Measurements from ENCODE around the gene HIPK2.

The HIPK2 gene

GRCh38 chr7:139727151-139727705 lies 50.6 kb downstream of the HIPK2 start:
- no peak overlapping the region for H3K4me3 ChIP-seq (ENCODE audit: low read length in 2 of 2)
- H3K27ac ChIP-seq (ENCODE audit: low read depth in 2 of 2, low read length in 2 of 2) = peak overlapping the region in 1 of 2 donors; percentile 67
- no peaks in the 10 kb centered on the region for H3K9me3 ChIP-seq (ENCODE audit: control insufficient read depth in 2 of 2, low read length in 2 of 2)
- H3K4me1 ChIP-seq (ENCODE audit: control insufficient read depth in 2 of 2, insufficient read depth in 2 of 2, low read length in 2 of 2) = peaks cover 23 to 27% of the 10 kb centered on the region in 2 donors
- peaks cover 0 to 4% of the 10 kb centered on the region in 2 donors for H3K36me3 ChIP-seq (ENCODE audit: control insufficient read depth in 2 of 2, insufficient read depth in 2 of 2, low read length in 2 of 2)
- H3K27me3 ChIP-seq (ENCODE audit: control insufficient read depth in 2 of 2, insufficient read depth in 2 of 2, low read length in 2 of 2) = no peaks in the 10 kb centered on the region
- H3K9ac ChIP-seq (ENCODE audit: low read depth in 1 of 2, low read length in 2 of 2) = no peak overlapping the region

- peaks cover 23 to 27% of the 10 kb centered on the region in 2 donors for H3K4me1 ChIP-seq (ENCODE audit: control insufficient read depth in 2 of 2, insufficient read depth in 2 of 2, low read length in 2 of 2)
- peak overlapping the region; percentile 25 to 67 for H3K27ac ChIP-seq (ENCODE audit: low read depth in 2 of 2, low read length in 2 of 2)
- no peak overlapping the region for H3K4me3 ChIP-seq (ENCODE audit: low read length in 2 of 2)
- H3K9me3 ChIP-seq (ENCODE audit: control insufficient read depth in 2 of 2, low read length in 2 of 2) = no peaks in the 10 kb centered on the region
- no peaks in the 10 kb centered on the region for H3K27me3 ChIP-seq (ENCODE audit: control insufficient read depth in 2 of 2, insufficient read depth in 2 of 2, low read length in 2 of 2)
- no peak overlapping the region for H3K9ac ChIP-seq (ENCODE audit: low read depth in 1 of 2, low read length in 2 of 2)
- peaks cover 0 to 4% of the 10 kb centered on the region in 2 donors for H3K36me3 ChIP-seq (ENCODE audit: control insufficient read depth in 2 of 2, insufficient read depth in 2 of 2, low read length in 2 of 2)
These were observed 51.3 kb downstream of the HIPK2 start for GRCh38 chr7:139726485-139726869.

- H3K4me1 ChIP-seq (ENCODE audit: control insufficient read depth in 2 of 2, insufficient read depth in 2 of 2, low read length in 2 of 2) = peaks cover 25 to 31% of the 10 kb centered on the region in 2 donors
- peaks cover 0 to 4% of the 10 kb centered on the region in 2 donors for H3K36me3 ChIP-seq (ENCODE audit: control insufficient read depth in 2 of 2, insufficient read depth in 2 of 2, low read length in 2 of 2)
- H3K9me3 ChIP-seq (ENCODE audit: control insufficient read depth in 2 of 2, low read length in 2 of 2) = no peaks in the 10 kb centered on the region
- H3K27ac ChIP-seq (ENCODE audit: low read depth in 2 of 2, low read length in 2 of 2) = peak overlapping the region; percentile 38 to 67
- H3K4me3 ChIP-seq (ENCODE audit: low read length in 2 of 2) = peak overlapping the region in 1 of 2 donors; percentile 34
- H3K9ac ChIP-seq (ENCODE audit: low read depth in 1 of 2, low read length in 2 of 2) = no peak overlapping the region
- H3K27me3 ChIP-seq (ENCODE audit: control insufficient read depth in 2 of 2, insufficient read depth in 2 of 2, low read length in 2 of 2) = no peaks in the 10 kb centered on the region
These were observed 51.8 kb downstream of the HIPK2 start for GRCh38 chr7:139725858-139726484.

- Histone ChIP-seq H3K9me3 (ENCODE audit: control insufficient read depth in 2 of 2, low read length in 2 of 2) (no peaks in the 10 kb centered on the region), H3K4me3 (ENCODE audit: low read length in 2 of 2) (no peak overlapping the region), H3K4me1 (ENCODE audit: control insufficient read depth in 2 of 2, insufficient read depth in 2 of 2, low read length in 2 of 2) (peaks cover 27 to 36% of the 10 kb centered on the region in 2 donors), H3K36me3 (ENCODE audit: control insufficient read depth in 2 of 2, insufficient read depth in 2 of 2, low read length in 2 of 2) (peaks cover 0 to 4% of the 10 kb centered on the region in 2 donors), H3K27ac (ENCODE audit: low read depth in 2 of 2, low read length in 2 of 2) (peak overlapping the region; percentile 38 to 67), H3K27me3 (ENCODE audit: control insufficient read depth in 2 of 2, insufficient read depth in 2 of 2, low read length in 2 of 2) (no peaks in the 10 kb centered on the region), H3K9ac (ENCODE audit: low read depth in 1 of 2, low read length in 2 of 2) (peak overlapping the region in 1 of 2 donors; percentile 15)
These were observed 52.7 kb downstream of the HIPK2 start for GRCh38 chr7:139725077-139725476.

- H3K36me3 ChIP-seq (ENCODE audit: control insufficient read depth in 2 of 2, insufficient read depth in 2 of 2, low read length in 2 of 2) = no peaks in the 10 kb centered on the region
- no peak overlapping the region for H3K27ac ChIP-seq (ENCODE audit: low read depth in 2 of 2, low read length in 2 of 2)
- no peak overlapping the region for H3K9ac ChIP-seq (ENCODE audit: low read depth in 1 of 2, low read length in 2 of 2)
- no peaks in the 10 kb centered on the region for H3K9me3 ChIP-seq (ENCODE audit: control insufficient read depth in 2 of 2, low read length in 2 of 2)
- no peaks in the 10 kb centered on the region for H3K27me3 ChIP-seq (ENCODE audit: control insufficient read depth in 2 of 2, insufficient read depth in 2 of 2, low read length in 2 of 2)
- H3K4me3 ChIP-seq (ENCODE audit: low read length in 2 of 2) = no peak overlapping the region
- H3K4me1 ChIP-seq (ENCODE audit: control insufficient read depth in 2 of 2, insufficient read depth in 2 of 2, low read length in 2 of 2) = peaks cover 27 to 37% of the 10 kb centered on the region in 2 donors
These were observed 55.2 kb downstream of the HIPK2 start for GRCh38 chr7:139722604-139723003.

- Histone ChIP-seq H3K36me3 (ENCODE audit: control insufficient read depth in 2 of 2, insufficient read depth in 2 of 2, low read length in 2 of 2) (peaks cover under 1 to 1% of the 10 kb centered on the region in 2 donors), H3K27me3 (ENCODE audit: control insufficient read depth in 2 of 2, insufficient read depth in 2 of 2, low read length in 2 of 2) (no peaks in the 10 kb centered on the region), H3K27ac (ENCODE audit: low read depth in 2 of 2, low read length in 2 of 2) (peak overlapping the region; percentile 62 to 67), H3K9ac (ENCODE audit: low read depth in 1 of 2, low read length in 2 of 2) (no peak overlapping the region), H3K9me3 (ENCODE audit: control insufficient read depth in 2 of 2, low read length in 2 of 2) (no peaks in the 10 kb centered on the region), H3K4me3 (ENCODE audit: low read length in 2 of 2) (peak overlapping the region in 1 of 2 donors; percentile 26), H3K4me1 (ENCODE audit: control insufficient read depth in 2 of 2, insufficient read depth in 2 of 2, low read length in 2 of 2) (peaks cover 22 to 33% of the 10 kb centered on the region in 2 donors)
These were observed 56.0 kb downstream of the HIPK2 start for GRCh38 chr7:139721821-139722220.

- Histone ChIP-seq H3K4me1 (ENCODE audit: control insufficient read depth in 2 of 2, insufficient read depth in 2 of 2, low read length in 2 of 2) (peaks cover 22 to 33% of the 10 kb centered on the region in 2 donors), H3K9ac (ENCODE audit: low read depth in 1 of 2, low read length in 2 of 2) (no peak overlapping the region), H3K27ac (ENCODE audit: low read depth in 2 of 2, low read length in 2 of 2) (peak overlapping the region; percentile 62 to 67)
These were observed 56.4 kb downstream of the HIPK2 start for GRCh38 chr7:139721417-139721816.

GRCh38 chr7:139720705-139721231 lies 57.0 kb downstream of the HIPK2 start:
- Histone ChIP-seq H3K4me3 (ENCODE audit: low read length in 2 of 2) (peak overlapping the region in 1 of 2 donors; percentile 14), H3K27me3 (ENCODE audit: control insufficient read depth in 2 of 2, insufficient read depth in 2 of 2, low read length in 2 of 2) (no peaks in the 10 kb centered on the region), H3K9me3 (ENCODE audit: control insufficient read depth in 2 of 2, low read length in 2 of 2) (no peaks in the 10 kb centered on the region), H3K9ac (ENCODE audit: low read depth in 1 of 2, low read length in 2 of 2) (peak overlapping the region in 1 of 2 donors; percentile 18), H3K4me1 (ENCODE audit: control insufficient read depth in 2 of 2, insufficient read depth in 2 of 2, low read length in 2 of 2) (peaks cover 18 to 33% of the 10 kb centered on the region in 2 donors), H3K27ac (ENCODE audit: low read depth in 2 of 2, low read length in 2 of 2) (peak overlapping the region; percentile 62 to 67), H3K36me3 (ENCODE audit: control insufficient read depth in 2 of 2, insufficient read depth in 2 of 2, low read length in 2 of 2) (peaks cover 11 to 12% of the 10 kb centered on the region in 2 donors)

More at GRCh38 chr7:139721417-139721816, 56.4 kb downstream of the HIPK2 start:
- Histone ChIP-seq H3K36me3 (ENCODE audit: control insufficient read depth in 2 of 2, insufficient read depth in 2 of 2, low read length in 2 of 2) (peaks cover 4 to 5% of the 10 kb centered on the region in 2 donors), H3K9me3 (ENCODE audit: control insufficient read depth in 2 of 2, low read length in 2 of 2) (no peaks in the 10 kb centered on the region), H3K4me3 (ENCODE audit: low read length in 2 of 2) (peak overlapping the region in 1 of 2 donors; percentile 26), H3K27me3 (ENCODE audit: control insufficient read depth in 2 of 2, insufficient read depth in 2 of 2, low read length in 2 of 2) (no peaks in the 10 kb centered on the region)

- Histone ChIP-seq H3K9ac (ENCODE audit: low read depth in 1 of 2, low read length in 2 of 2) (no peak overlapping the region), H3K4me1 (ENCODE audit: control insufficient read depth in 2 of 2, insufficient read depth in 2 of 2, low read length in 2 of 2) (peaks cover 17 to 28% of the 10 kb centered on the region in 2 donors), H3K27ac (ENCODE audit: low read depth in 2 of 2, low read length in 2 of 2) (peak overlapping the region in 1 of 2 donors; percentile 62), H3K27me3 (ENCODE audit: control insufficient read depth in 2 of 2, insufficient read depth in 2 of 2, low read length in 2 of 2) (no peaks in the 10 kb centered on the region), H3K4me3 (ENCODE audit: low read length in 2 of 2) (no peak overlapping the region), H3K9me3 (ENCODE audit: control insufficient read depth in 2 of 2, low read length in 2 of 2) (no peaks in the 10 kb centered on the region), H3K36me3 (ENCODE audit: control insufficient read depth in 2 of 2, insufficient read depth in 2 of 2, low read length in 2 of 2) (peaks cover 17% of the 10 kb centered on the region in 2 donors)
These were observed 57.6 kb downstream of the HIPK2 start for GRCh38 chr7:139720186-139720585.

GRCh38 chr7:139718859-139719258 lies 58.9 kb downstream of the HIPK2 start:
- Histone ChIP-seq H3K27me3 (ENCODE audit: control insufficient read depth in 2 of 2, insufficient read depth in 2 of 2, low read length in 2 of 2) (no peaks in the 10 kb centered on the region), H3K36me3 (ENCODE audit: control insufficient read depth in 2 of 2, insufficient read depth in 2 of 2, low read length in 2 of 2) (peaks cover 18 to 28% of the 10 kb centered on the region in 2 donors), H3K9ac (ENCODE audit: low read depth in 1 of 2, low read length in 2 of 2) (no peak overlapping the region), H3K4me3 (ENCODE audit: low read length in 2 of 2) (no peak overlapping the region), H3K4me1 (ENCODE audit: control insufficient read depth in 2 of 2, insufficient read depth in 2 of 2, low read length in 2 of 2) (peaks cover 17 to 24% of the 10 kb centered on the region in 2 donors), H3K27ac (ENCODE audit: low read depth in 2 of 2, low read length in 2 of 2) (no peak overlapping the region), H3K9me3 (ENCODE audit: control insufficient read depth in 2 of 2, low read length in 2 of 2) (no peaks in the 10 kb centered on the region)
